ENCODE data around the gene TNNI2. TPM values are rescaled to one million over a fixed set of nuclear protein-coding genes. Genes with fewer than 3 reads are reported as not detected.

TNNI2 gene
- polyA plus RNA-seq, 1 donor from 2014 or later: not detected

DNA sequence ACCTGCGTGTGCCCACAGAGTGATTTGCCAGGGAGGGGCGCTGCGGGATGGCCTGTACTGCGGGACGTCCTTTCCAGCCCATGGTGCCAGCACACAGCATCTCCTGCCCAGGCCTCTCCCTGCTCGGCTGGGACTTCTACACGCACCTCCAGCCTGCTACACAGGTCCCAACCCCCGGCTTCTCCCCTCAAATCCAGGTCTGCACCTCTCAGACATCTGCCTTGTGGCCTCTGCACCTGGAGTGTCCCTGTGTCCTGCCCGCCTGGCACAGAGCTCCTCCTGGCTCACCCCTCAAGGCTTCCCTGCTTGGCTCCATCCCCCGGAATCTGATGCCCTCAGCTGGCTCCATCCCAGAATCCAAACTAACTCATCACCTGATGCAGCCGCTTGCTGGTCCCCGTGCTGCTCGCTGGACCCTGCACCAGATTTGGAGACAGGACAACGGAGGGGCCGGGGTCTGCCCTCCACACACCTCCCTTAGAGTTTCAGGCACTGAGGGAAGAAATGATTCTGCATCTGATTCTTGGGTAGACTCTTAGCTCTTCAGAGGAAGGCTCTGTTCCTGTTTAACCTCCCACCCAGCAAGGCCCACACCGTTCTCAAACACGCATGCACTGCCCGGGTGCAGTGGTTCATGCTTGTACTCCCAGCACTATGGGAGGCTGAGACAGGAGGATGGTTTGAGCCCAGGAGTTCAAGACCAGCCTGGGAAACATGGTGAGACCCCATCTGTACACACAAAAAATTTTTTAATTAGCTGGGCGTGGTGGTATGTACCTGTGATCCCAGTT is 10.1 kb downstream of the TNNI2 start:
- no peak overlapping the region for H3K4me3 ChIP-seq (ENCODE audit: low read length)
- no peaks in the 10 kb centered on the region for H4K20me1 ChIP-seq (ENCODE audit: insufficient read depth)
- H3K27ac ChIP-seq (ENCODE audit: low read length): no peak overlapping the region
- H3K9ac ChIP-seq (ENCODE audit: low read length): no peak overlapping the region
- no peaks in the 10 kb centered on the region for H3K36me3 ChIP-seq (ENCODE audit: insufficient read depth, low read length)
- H3K79me2 ChIP-seq (replicated peaks; ENCODE audit: insufficient read depth, low read length): no peaks in the 10 kb centered on the region
- H3K9me3 ChIP-seq (ENCODE audit: low read length): no peaks in the 10 kb centered on the region
- H3K4me2 ChIP-seq (ENCODE audit: low read length): no peak overlapping the region
- H2AFZ ChIP-seq (ENCODE audit: low read depth, low read length): no peak overlapping the region
- no peaks in the 10 kb centered on the region for H3F3A ChIP-seq (ENCODE audit: insufficient read depth, low read length, poor library complexity, severe bottlenecking)
- TF ChIP-seq SMC3 (conservative IDR thresholded peaks at IDR 0.05; ENCODE audit: poor library complexity) (no peak), TAF1 (IDR thresholded peaks at IDR 0.05; ENCODE audit: low read depth) (no peak), CTCF (IDR thresholded peaks at IDR 0.05; ENCODE audit: poor library complexity, severe bottlenecking) (no peak), EP300 (conservative IDR thresholded peaks at IDR 0.05; ENCODE audit: poor library complexity, severe bottlenecking) (no peak), EZH2 (IDR thresholded peaks at IDR 0.05; ENCODE audit: borderline replicate concordance, insufficient read depth, low read length, poor library complexity, severe bottlenecking) (no peak), MXI1 (conservative IDR thresholded peaks at IDR 0.05; ENCODE audit: poor library complexity, severe bottlenecking) (no peak), POLR2AphosphoS5 (IDR thresholded peaks at IDR 0.05) (no peak), RAD21 (conservative IDR thresholded peaks at IDR 0.05) (no peak)
- TF ChIP-seq, protein P1, sequence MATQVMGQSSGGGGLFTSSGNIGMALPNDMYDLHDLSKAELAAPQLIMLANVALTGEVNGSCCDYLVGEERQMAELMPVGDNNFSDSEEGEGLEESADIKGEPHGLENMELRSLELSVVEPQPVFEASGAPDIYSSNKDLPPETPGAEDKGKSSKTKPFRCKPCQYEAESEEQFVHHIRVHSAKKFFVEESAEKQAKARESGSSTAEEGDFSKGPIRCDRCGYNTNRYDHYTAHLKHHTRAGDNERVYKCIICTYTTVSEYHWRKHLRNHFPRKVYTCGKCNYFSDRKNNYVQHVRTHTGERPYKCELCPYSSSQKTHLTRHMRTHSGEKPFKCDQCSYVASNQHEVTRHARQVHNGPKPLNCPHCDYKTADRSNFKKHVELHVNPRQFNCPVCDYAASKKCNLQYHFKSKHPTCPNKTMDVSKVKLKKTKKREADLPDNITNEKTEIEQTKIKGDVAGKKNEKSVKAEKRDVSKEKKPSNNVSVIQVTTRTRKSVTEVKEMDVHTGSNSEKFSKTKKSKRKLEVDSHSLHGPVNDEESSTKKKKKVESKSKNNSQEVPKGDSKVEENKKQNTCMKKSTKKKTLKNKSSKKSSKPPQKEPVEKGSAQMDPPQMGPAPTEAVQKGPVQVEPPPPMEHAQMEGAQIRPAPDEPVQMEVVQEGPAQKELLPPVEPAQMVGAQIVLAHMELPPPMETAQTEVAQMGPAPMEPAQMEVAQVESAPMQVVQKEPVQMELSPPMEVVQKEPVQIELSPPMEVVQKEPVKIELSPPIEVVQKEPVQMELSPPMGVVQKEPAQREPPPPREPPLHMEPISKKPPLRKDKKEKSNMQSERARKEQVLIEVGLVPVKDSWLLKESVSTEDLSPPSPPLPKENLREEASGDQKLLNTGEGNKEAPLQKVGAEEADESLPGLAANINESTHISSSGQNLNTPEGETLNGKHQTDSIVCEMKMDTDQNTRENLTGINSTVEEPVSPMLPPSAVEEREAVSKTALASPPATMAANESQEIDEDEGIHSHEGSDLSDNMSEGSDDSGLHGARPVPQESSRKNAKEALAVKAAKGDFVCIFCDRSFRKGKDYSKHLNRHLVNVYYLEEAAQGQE (IDR thresholded peaks at IDR 0.05; ENCODE audit: borderline replicate concordance): no peak
- no peaks in the 10 kb centered on the region for H3K9me2 ChIP-seq (ENCODE audit: insufficient read depth, low read length)
- H3K27me3 ChIP-seq (ENCODE audit: insufficient read depth, low read depth, low read length): no peaks in the 10 kb centered on the region

DNA sequence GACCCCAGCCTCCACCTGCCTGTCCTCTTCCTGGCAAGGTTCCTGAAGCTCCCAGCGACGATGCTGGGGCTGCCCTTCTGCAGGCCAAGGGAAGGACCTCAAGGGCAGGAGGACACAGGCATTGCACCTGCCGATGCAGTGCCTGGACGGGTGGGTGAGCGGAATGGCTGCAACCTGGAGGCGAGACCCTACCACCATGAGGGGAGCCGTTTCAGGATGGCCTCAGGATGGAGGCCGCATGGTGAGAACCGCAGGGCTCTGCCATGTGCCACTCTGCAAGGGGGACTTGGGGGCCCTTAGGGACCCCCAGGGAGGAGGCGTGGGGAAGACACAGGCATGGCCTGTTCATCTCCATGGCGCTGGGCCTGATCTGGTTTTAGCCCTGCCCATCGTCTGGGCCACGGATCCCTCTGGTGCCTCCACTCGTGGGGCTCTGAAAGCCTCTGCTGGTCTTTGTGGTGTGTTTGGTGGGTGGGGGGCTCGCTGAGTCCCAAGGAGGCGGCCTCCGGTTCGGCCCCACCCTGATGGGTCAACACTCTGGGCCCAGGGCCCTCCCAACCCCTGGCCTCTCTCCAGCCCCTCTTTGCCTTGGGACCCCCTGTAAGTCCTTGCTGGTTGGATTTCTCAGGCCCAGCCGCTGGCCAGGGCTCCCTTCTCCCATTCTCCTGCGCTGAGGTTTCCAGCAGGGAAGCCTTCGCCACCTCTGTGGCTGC is 12.8 kb downstream of the TNNI2 start:
- no peaks in the 10 kb centered on the region for H3F3A ChIP-seq (ENCODE audit: insufficient read depth, low read length, poor library complexity, severe bottlenecking)
- H3K9ac ChIP-seq (ENCODE audit: low read length): no peak overlapping the region
- no peak overlapping the region for H3K4me3 ChIP-seq (ENCODE audit: low read length)
- no peak overlapping the region for H3K4me2 ChIP-seq (ENCODE audit: low read length)
- H2AFZ ChIP-seq (ENCODE audit: low read depth, low read length): no peak overlapping the region
- TF ChIP-seq POLR2AphosphoS5 (IDR thresholded peaks at IDR 0.05) (no peak), RAD21 (conservative IDR thresholded peaks at IDR 0.05) (no peak), MXI1 (conservative IDR thresholded peaks at IDR 0.05; ENCODE audit: poor library complexity, severe bottlenecking) (no peak), EZH2 (IDR thresholded peaks at IDR 0.05; ENCODE audit: borderline replicate concordance, insufficient read depth, low read length, poor library complexity, severe bottlenecking) (no peak), SMC3 (conservative IDR thresholded peaks at IDR 0.05; ENCODE audit: poor library complexity) (no peak), EP300 (conservative IDR thresholded peaks at IDR 0.05; ENCODE audit: poor library complexity, severe bottlenecking) (no peak), CTCF (IDR thresholded peaks at IDR 0.05; ENCODE audit: poor library complexity, severe bottlenecking) (no peak), TAF1 (IDR thresholded peaks at IDR 0.05; ENCODE audit: low read depth) (no peak)
- TF ChIP-seq, protein P1 (IDR thresholded peaks at IDR 0.05; ENCODE audit: borderline replicate concordance): no peak
- no peaks in the 10 kb centered on the region for H3K27me3 ChIP-seq (ENCODE audit: insufficient read depth, low read depth, low read length)
- H4K20me1 ChIP-seq (ENCODE audit: insufficient read depth): no peaks in the 10 kb centered on the region
- H3K79me2 ChIP-seq (replicated peaks; ENCODE audit: insufficient read depth, low read length): no peaks in the 10 kb centered on the region
- H3K9me2 ChIP-seq (ENCODE audit: insufficient read depth, low read length): no peaks in the 10 kb centered on the region
- no peaks in the 10 kb centered on the region for H3K36me3 ChIP-seq (ENCODE audit: insufficient read depth, low read length)
- H3K9me3 ChIP-seq (ENCODE audit: low read length): no peaks in the 10 kb centered on the region
- H3K27ac ChIP-seq (ENCODE audit: low read length): no peak overlapping the region
